Osteocyte (in vitro differentiated cells): ENCODE data around the gene SETD7. TPM values are rescaled to one million over a fixed set of nuclear protein-coding genes. Genes with fewer than 3 reads are reported as not detected.

Source experiments
- DNase-seq: peaks from one replicate; pipeline ENCODE4 v3.0.0; 2021; ENCODE audit warnings: mixed read lengths; ENCODE audit not compliant: unreplicated experiment; ENCODE audit errors: extremely low spot score
- H3K27ac Mint-ChIP-seq: one replicate; pipeline ENCODE4 v1.8.0; 2021; ENCODE audit warnings: mild to moderate bottlenecking, mixed read lengths; ENCODE audit not compliant: unreplicated experiment
- H3K27me3 Mint-ChIP-seq: one replicate; pipeline ENCODE4 v1.8.0; 2021; ENCODE audit warnings: mixed read lengths; ENCODE audit not compliant: unreplicated experiment
- H3K36me3 Mint-ChIP-seq: one replicate; pipeline ENCODE4 v1.8.0; 2021; ENCODE audit warnings: mixed read lengths; ENCODE audit not compliant: unreplicated experiment
- H3K4me1 Mint-ChIP-seq: one replicate; pipeline ENCODE4 v1.8.0; 2021; ENCODE audit warnings: mixed read lengths; ENCODE audit not compliant: unreplicated experiment
- H3K4me3 Mint-ChIP-seq: one replicate; pipeline ENCODE4 v1.8.0; 2021; ENCODE audit warnings: mild to moderate bottlenecking, moderate library complexity, mixed read lengths; ENCODE audit not compliant: unreplicated experiment
- H3K9me3 Mint-ChIP-seq: one replicate; pipeline ENCODE4 v1.8.0; 2021; ENCODE audit warnings: mixed read lengths; ENCODE audit not compliant: unreplicated experiment
- total RNA-seq: library from RNA; stranded (reverse); gene quantifications from 2 replicates; pipeline ENCODE4 v1.2.1, GENCODE V29; 2021
- TF ChIP-seq, protein P1 (sequence below): fragments of 200-600 bp; sonication (generic); IDR thresholded peaks from 2 replicates; pipeline ENCODE4 v1.5.0; 2021; ENCODE audit warnings: antibody characterized with exemption, mild to moderate bottlenecking, moderate library complexity

SETD7 gene
- total RNA-seq, 1 donor from 2014 or later = 44.2 TPM

DNA sequence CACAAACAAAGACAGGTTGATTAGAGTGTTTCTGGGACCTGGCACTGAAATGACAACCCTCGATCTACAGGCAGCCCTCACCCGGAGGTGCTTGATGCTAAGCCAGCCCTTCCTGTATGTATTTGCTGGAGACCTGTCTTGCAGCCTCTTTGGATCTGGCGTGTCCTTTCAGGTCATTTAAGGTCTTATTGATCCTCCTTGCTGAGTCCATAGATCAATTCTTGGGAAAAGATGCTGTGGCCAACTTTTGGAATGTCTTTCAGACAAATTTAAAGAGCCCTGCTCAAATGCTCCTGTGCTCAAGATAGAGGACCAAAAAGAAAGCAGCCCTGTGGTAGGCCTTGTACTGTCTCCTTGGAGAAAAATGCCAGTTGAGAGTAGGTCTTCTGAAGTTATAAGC lies 6.8 kb upstream of the SETD7 start:
- no peak for DNase-seq
- Mint-ChIP-seq H3K27ac (no peak overlapping the region), H3K36me3 (no peaks in the 10 kb centered on the region), H3K4me3 (no peak overlapping the region), H3K4me1 (no peaks in the 10 kb centered on the region), H3K9me3 (no peaks in the 10 kb centered on the region), H3K27me3 (peaks cover 9% of the 10 kb centered on the region)
- TF ChIP-seq, protein P1, sequence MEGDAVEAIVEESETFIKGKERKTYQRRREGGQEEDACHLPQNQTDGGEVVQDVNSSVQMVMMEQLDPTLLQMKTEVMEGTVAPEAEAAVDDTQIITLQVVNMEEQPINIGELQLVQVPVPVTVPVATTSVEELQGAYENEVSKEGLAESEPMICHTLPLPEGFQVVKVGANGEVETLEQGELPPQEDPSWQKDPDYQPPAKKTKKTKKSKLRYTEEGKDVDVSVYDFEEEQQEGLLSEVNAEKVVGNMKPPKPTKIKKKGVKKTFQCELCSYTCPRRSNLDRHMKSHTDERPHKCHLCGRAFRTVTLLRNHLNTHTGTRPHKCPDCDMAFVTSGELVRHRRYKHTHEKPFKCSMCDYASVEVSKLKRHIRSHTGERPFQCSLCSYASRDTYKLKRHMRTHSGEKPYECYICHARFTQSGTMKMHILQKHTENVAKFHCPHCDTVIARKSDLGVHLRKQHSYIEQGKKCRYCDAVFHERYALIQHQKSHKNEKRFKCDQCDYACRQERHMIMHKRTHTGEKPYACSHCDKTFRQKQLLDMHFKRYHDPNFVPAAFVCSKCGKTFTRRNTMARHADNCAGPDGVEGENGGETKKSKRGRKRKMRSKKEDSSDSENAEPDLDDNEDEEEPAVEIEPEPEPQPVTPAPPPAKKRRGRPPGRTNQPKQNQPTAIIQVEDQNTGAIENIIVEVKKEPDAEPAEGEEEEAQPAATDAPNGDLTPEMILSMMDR = no peak

DNA sequence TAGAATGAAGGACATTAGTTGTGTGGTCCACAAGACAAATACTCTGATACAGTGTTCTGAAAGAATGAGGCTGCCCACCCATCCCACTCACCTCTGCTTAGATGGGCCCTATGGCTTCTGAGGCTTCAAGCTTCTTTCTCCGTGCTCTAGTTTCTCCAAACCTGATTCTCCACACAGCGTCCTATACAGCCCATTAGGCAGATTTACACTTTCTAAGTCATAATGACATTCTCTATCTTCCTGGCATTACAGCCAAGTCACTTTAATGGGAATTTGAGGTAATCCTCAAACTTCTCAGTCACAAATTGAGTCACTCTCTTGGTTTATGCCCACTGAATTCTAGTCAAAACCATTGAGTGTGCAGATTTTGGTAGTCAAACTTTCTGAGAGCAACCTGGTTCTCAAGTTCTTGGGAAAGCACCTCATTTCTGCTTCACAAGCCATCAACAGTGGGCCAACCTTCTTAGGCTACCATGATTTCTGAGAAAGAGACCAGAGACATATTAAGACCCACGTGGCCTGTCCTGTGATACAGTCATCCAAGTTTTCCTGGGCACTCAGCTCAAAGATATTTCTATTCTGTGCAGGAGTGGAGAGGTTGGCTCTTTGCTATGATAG lies 6.2 kb upstream of the SETD7 start:
- TF ChIP-seq, protein P1 = no peak
- H3K4me1 Mint-ChIP-seq = peaks cover 5% of the 10 kb centered on the region

DNA sequence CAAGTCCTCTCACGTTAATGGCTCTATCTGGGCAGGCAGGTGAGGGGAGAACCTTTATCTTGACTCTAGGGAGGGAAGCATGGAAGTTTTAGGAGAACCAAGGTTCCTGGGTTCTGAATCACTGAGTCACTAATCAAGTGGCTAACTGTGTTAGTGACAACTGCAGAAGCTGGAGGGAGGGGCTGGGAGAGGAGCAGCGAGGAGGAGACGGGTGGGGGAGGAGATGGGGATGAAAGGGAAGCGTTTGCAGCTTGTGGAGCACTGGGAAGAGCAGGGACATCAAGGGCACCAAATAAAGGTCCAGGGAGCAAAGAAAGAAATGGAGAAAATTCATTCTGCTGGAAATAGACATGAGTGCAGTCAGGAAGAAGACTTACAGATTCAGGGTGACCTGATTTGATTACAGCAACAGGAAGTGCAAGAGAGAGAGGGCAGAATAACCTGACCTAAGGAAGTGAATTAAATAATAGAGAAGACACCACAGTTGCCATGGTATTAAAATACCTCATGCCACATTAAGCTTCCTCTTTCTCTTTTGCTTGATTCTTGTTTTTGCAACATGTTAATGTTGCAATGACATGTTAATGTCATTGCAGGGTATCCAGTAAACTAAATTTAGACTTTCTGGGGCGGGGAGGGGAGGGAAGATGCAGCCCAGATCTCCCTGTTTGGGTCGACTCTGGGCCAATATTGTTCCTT lies 4.5 kb upstream of the SETD7 start:
- no peak overlapping the region for H3K27ac Mint-ChIP-seq
- no peaks in the 10 kb centered on the region for H3K36me3 Mint-ChIP-seq
- peaks cover 7% of the 10 kb centered on the region for H3K4me1 Mint-ChIP-seq
- H3K9me3 Mint-ChIP-seq = no peaks in the 10 kb centered on the region
- TF ChIP-seq, protein P1 = no peak
- DNase-seq = no peak
- no peak overlapping the region for H3K4me3 Mint-ChIP-seq
- peaks cover 9% of the 10 kb centered on the region for H3K27me3 Mint-ChIP-seq

More for the DNA sequence above, 6.2 kb upstream of the SETD7 start:
- H3K9me3 Mint-ChIP-seq = no peaks in the 10 kb centered on the region
- DNase-seq = no peak
- H3K36me3 Mint-ChIP-seq = no peaks in the 10 kb centered on the region
- H3K4me3 Mint-ChIP-seq = no peak overlapping the region
- H3K27ac Mint-ChIP-seq = no peak overlapping the region
- peaks cover 9% of the 10 kb centered on the region for H3K27me3 Mint-ChIP-seq

DNA sequence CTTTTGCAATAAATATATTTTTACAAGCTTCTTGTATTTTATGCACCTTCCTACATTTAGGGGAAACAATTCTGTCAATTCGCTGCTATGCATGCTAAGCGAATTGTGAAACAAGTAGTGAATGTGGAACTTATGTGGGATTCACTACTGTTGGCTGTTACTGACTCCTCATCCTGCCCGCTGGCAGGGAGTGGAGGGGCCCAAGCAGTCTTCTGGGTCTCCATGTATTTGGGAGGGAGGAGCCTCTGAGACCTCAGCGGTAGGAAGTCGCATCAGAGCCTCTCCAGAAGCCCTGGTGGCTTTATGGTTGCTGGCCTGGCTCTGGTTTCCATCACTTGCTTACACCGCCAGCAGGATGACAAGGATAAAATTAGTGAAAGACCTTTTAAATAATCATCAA lies 3.7 kb upstream of the SETD7 start:
- H3K9me3 Mint-ChIP-seq = no peaks in the 10 kb centered on the region

DNA sequence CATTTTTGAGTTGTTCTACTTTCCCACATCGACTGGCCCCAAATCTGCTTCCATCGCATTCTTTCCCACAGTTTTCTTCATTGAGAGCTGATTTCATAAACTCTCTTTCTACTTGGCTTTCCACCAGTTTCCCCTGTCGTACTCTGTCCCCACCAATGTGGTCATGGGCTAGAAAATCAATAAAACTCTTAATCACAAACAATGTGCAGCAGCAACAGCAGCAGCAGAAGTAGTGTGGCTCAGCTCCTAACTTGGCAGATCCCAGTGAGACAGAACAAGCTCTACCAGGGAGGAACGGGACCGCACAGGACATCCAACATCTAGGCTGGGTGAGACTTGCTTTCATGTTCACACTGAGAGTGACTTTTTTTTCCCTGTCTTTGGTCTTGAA lies 3.1 kb upstream of the SETD7 start:
- DNase-seq = no peak
- TF ChIP-seq, protein P1 = no peak
- H3K27ac Mint-ChIP-seq = no peak overlapping the region
- no peaks in the 10 kb centered on the region for H3K36me3 Mint-ChIP-seq
- peaks cover 16% of the 10 kb centered on the region for H3K4me1 Mint-ChIP-seq
- H3K27me3 Mint-ChIP-seq = peaks cover 9% of the 10 kb centered on the region
- H3K9me3 Mint-ChIP-seq = no peaks in the 10 kb centered on the region
- H3K4me3 Mint-ChIP-seq = no peak overlapping the region

More for the DNA sequence above, 3.7 kb upstream of the SETD7 start:
- no peaks in the 10 kb centered on the region for H3K36me3 Mint-ChIP-seq
- DNase-seq = no peak
- peaks cover 10% of the 10 kb centered on the region for H3K4me1 Mint-ChIP-seq
- TF ChIP-seq, protein P1 = no peak
- H3K27me3 Mint-ChIP-seq = peaks cover 9% of the 10 kb centered on the region
- H3K27ac Mint-ChIP-seq = no peak overlapping the region
- no peak overlapping the region for H3K4me3 Mint-ChIP-seq
